ENCODE results near the gene CACNG1.
"Not testable (repeated sequence)": the region's sequence is repeated elsewhere in the genome, so short reads cannot be mapped to it uniquely, and the experiment has no call there.

CACNG1 gene

GRCh38 chr17:67082107-67082506 is 37.8 kb downstream of the CACNG1 start:
- DNase-seq, result no peak

GRCh38 chr17:67085406-67085805 is 41.1 kb downstream of the CACNG1 start:
- DNase-seq, result no peak

DNA sequence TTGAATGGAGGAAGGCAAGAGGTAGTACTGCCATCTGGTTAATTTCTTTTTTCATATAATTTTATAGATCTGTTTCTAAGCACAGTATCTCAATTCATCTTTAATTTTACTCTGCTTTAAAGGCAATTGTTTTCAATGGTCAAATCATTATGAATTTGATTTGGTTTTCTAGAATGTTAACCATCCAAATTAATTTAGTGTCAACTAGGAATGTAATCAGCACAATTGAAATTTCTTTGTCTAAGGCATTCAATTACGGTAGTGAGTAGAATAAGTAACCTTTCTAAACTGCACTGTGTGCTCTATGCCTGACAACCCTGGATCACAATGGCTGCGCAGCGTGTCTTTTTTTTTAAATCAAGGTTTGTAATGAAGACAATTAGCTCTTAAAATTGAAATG is 44.3 kb downstream of the CACNG1 start:
- DNase-seq, result no peak

GRCh38 chr17:67090341-67090740 is 46.0 kb downstream of the CACNG1 start:
- DNase-seq, result no peak

- no peak for DNase-seq
Observed at GRCh38 chr17:67092291-67092690, 47.9 kb downstream of the CACNG1 start.

DNA sequence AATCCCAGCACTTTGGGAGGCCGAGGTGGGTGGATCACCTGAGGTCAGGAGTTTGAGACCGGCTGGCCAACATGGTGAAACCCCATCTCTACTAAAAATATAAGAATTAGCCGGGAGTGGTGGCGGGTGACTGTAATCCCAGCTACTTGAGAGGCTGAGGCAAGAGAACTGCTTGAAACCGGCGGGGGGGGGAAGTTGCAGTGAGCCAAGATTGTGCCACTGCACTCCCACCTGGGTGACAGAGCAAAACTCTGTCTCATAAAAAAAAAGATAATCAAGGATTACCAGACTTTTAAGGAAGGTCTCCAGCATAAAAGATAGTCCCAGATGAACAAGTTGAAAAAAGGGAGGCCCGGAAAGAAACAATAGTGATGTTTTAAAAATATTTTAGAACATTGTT is 48.4 kb downstream of the CACNG1 start:
- not testable (repeated sequence) for DNase-seq

- DNase-seq, result no peak
Observed at GRCh38 chr17:67093348-67093747, 49.0 kb downstream of the CACNG1 start.

DNA sequence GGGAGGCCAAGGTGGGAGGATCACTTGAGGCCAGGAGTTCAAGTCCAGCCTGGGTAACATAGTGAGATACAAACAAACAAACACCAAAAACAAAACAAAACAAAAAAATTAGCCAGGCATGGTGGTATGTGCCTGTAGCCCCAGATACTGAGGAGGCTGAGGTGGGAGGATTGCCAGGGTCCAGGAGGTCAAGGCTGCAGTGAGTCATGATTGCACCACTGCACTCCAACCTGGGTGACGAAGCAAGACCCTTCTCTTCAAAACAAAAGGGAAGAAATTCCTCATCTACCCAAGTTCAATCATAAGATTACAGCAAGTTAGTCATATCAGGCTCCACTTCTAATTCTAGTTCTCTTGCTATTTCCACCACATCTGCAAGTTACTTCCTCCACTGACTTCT is 50.9 kb downstream of the CACNG1 start:
- DNase-seq, result not testable (repeated sequence)

DNA sequence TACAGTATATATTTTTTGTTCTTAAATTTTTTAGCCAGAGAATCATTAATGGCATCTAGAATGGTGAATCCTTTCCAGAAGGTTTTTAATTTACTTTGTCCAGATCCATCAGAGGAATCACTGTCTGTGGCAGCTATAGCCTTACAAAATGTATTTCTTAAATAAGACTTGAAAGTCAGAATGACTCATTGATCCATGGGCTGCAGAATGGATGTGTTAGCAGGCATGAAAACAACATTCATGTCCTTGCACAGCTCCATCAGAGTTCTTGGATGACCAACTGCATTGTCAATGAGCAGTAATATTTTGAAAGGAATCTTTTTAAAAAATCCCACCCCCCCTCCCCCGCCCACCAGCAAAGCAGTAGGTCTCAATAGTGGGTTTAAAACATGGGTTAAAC is 51.4 kb downstream of the CACNG1 start:
- no peak for DNase-seq

- no peak for DNase-seq
Observed at GRCh38 chr17:67096609-67097008, 52.3 kb downstream of the CACNG1 start.

DNA sequence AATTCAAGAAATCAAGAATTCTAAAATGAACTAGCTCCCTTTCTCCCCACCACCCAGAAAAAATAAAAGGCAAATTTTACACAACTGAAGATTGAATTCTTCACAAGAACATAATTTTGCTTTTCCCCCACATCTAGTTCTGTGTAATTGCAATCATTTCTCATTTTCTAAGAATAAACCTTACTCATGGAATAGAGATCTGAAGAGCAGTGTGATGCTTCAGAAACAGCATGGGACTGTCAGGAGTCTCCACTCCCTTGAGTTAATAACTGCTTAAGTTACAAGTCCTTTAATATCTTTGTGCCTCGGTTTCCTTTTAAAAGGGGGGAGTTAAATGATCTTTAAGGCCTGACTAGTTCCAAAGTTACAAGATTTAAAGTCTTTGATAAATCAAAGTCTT is 53.7 kb downstream of the CACNG1 start:
- no peak for DNase-seq

- not testable (repeated sequence) for DNase-seq
Observed at GRCh38 chr17:67104641-67105040, 60.3 kb downstream of the CACNG1 start.

GRCh38 chr17:67105213-67105612 is 60.9 kb downstream of the CACNG1 start:
- no peak for DNase-seq
